Measurements from ENCODE around the gene FAR1.

Gene FAR1

GRCh38 chr11:13778345-13778744, 109.9 kb downstream of the FAR1 start:
- no peak for DNase-seq (ENCODE audit: low read depth)

GRCh38 chr11:13781153-13781552, 112.7 kb downstream of the FAR1 start:
- no peak for DNase-seq (ENCODE audit: low read depth)
